Fibroblast of skin of abdomen (primary cell): ENCODE measurements around the gene HSPBAP1.
"Not testable (repeated sequence)": the region's sequence is repeated elsewhere in the genome, so short reads cannot be mapped to it uniquely, and the experiment has no call there.

Experiments
- DNase-seq: peaks from one replicate; pipeline ENCODE4 v3.0.0-alpha.2; 2013

Gene HSPBAP1

DNA sequence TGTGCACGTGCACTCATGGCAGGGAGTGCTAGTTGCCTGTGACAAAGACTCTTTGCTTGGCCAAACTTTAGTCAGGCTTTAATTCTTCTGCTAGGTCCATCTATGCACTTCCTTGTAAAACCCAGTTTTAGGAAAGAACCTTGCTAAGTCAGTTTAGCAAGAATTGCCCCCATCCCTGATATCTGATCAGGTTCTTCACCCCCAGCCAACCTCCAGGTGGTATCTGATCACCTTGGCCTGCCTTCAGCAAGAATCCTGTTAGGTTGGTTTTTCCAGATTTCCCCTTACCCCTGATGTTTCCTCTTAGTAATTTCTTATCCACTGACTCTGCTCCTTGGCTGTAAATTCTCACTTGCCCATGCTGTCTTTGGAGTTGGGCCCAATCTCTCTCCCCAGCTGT lies 8.4 kb downstream of the HSPBAP1 start:
- peak; percentile 22 for DNase-seq

DNA sequence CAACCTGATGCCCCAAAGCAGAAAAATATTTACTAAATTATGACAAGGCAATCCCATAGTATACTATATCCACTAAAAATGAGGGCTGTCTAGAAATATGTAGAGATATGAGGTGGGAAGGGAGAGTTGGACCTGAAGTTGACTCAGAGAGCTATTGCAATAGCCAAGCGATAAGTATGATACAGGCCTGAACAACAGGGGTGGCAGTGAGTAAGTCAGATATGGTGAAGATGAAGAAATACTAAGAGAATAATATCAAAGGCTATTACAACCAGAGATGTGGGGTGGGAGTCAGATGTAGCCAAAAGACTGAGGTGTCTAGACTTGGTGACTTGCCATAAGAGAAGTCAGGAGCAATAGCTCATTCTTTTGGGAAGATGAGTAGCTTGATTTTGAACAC lies 9.2 kb downstream of the HSPBAP1 start:
- DNase-seq, result peak; percentile 55

DNA sequence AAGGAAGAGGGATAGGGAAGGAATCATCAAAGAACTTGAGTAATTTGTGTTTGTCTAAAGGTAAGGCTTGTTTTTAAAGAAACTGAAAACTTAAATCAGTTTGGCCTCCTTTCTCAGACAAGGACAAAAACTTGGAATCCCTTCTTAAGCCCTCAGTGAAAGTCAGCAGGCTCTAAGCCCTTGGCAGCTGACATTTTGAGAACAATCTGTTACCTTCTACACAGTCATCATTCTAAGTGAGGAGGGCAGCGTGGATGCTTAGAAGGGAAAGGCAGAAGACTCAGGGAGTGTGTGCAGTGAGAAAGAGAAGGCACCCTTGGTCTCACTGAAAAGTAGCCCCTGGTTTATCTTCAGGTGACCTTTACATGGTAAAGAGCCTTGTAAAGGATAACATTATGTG lies 10.8 kb downstream of the HSPBAP1 start:
- DNase-seq, result no peak

DNA sequence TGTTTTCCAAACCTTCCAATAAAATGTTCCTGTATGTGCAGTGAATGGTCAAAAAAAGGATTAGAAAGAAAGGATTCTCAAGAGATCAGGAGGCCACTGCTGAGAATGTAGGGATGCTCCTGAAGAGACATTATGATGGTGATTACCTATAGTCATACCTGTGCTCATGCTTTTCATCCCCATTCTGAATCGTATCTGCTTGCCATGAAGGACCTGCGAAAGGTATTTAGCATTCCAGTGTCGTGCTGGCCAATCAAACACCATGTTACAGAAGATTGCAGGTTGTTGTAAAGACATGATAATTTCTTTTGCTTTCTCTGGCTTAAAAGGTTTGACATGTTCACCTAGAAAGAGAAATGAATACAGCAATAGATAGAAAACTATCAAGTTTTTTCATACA lies 16.1 kb downstream of the HSPBAP1 start:
- DNase-seq, result no peak

DNA sequence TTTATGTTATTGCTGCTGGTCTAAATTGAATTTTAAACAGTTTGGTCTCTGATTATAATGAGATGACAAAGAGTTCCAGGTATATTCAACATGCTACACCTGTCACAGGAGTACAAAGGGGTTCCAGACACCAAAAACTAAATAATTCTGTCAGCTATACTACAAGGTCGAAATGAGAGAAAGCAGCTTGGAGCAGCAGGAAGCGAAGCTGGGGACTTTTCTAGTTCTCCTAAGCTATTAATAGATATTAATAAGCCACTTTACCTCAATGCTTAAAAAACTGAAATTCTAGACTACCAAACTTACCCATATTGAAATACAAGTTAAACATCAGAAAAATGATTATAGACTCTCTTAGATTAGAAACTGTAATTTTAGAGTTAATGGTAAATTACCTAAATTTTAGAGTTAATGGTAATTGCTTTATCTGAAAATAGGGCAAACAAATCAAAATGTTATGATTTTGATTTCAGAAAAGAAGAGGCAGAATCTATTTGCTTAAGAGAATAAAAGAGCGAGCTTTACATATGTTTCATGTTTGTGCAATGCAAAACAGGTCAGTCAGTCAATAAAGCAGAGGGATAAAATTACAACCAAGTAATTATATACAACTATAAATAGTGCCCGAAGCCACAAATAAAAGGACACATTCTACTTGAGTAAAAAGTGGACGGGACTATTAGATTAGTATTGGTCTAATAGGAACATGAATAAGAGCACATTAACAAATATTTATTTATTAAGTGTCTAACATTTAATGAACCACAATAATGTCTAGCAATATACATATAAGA lies 16.8 kb downstream of the HSPBAP1 start:
- DNase-seq, result no peak

DNA sequence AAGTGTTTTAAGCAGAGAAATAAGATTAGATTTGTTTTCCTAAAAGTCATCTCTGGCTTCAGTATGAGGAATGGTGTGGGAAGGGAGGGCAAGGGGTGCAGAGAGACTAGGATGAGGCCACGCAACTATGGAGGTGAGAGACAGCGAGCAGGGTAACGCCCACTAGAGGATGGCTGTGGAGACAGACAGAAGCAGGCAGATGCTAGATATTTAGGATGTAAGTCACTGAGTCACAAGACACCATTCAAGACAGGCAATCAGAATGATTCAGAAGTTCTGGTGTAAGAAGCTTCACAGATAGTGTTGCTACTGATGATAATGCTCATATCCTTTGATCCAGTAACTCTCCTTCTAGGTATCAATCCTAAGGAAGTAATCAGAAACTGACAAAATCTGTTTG lies 19.1 kb downstream of the HSPBAP1 start:
- peak; percentile 22 for DNase-seq

DNA sequence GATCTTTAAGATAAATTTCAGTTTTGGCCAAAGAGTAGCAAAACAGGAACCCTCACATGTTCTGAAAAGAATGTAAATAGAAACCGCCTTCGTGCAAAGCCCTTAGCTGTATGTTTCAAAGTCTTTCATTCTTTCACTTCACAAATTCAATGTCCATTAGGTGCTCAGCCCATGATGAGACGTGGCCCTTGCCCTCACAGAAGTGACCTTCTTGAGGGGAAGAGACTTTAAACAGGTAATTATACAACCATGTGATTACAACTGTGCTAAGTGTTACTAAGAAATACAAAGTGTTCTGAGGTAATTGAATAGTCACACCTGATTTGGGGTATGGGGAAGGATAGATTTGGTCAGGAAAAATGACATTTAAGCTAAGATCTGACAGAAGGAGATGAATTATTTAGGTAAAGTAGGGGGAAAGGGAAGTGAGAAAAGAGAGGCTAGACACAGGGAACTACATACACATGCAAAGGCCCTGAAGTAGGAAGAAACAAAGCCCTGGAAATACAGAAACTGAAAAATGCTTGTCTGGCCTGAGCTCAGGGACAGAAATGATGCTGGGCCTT lies 19.6 kb downstream of the HSPBAP1 start:
- DNase-seq, result no peak

DNA sequence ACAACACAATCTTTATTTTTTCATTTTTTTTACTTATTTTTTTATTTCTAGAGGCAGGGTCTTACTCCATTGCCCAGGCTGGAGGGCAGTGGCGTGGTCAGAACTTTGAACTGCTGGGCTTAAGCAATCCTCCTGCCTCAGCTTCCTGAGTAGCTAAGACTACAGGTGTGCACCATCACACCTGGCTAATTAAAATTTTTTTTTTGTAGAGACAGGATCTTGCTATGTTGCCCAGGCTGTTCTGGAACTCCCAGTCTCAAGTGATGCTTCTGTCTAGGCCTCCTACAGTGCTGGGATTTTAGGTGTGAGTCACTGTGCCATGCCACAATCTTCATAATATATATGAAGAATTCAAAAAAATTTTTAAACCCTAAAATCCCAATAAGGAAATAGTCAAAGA lies 20.8 kb downstream of the HSPBAP1 start:
- DNase-seq, result no peak

DNA sequence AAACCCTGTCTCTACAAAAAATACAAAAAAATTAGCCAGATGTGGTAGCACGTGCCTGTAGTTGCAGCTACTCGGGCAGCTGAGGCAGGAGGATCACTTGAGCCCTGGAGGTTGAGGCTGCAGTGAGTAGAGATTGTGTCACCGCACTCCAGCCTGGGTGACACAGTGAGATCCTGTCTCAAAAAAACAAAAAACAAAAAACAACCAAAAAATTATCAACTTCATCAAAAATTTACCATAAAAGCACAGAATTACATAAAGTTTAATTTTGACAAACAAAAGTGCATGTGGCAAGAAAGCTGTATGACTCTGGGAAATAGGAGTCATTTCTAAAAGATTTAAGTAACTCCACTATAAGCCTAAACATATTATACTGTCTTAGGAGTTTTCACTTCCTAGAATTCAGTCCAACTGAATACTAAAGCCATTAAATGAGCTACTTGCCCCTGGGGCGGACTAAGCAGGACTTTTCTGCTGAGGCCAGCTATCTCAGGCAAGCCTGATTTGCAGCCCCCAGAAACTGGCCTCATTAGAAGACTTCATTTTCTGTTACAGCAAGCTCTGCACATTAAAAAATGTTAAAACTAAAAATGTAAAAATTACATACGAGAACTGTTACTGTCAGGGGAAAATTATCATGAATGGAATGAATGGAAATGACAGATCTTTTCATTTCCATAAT lies 23.0 kb downstream of the HSPBAP1 start:
- DNase-seq, result no peak

DNA sequence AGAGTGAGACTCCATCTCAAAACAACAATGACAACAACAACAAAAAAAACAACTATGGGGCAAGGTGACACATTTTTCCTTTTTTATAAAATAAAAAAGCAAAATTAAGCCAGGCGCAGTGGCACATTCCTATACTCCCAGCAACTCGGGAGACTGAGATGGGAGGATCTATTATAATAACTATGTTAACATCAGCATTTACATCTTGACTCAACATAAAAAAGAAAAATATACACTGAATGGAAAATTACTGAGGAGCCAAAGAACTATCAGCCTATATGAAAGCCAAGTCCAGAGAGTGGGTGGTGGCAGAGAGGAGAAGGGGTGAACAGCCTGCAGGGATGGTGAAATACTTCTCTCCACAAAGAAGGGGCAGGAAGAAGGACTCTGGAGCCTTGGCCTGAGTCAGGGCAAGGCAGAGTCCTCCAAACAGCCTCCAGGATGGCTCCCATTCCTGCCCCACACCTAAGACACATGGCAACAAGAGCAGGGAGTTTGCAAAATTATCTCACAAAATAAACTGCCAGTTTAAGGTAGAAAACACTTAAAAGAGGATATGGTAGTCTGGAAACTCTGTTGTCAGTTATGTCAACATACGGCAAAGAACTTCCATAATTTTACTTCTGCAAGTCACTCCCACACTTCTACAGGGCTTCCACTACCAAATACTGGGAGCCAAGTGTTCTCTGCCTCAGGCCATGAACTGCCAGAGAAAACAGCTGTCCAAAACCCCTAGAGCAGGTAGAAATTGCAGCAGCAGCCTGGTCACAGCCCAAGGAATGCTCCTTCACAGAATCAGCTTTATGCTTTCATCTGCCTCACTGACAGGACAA lies 25.9 kb downstream of the HSPBAP1 start:
- no peak for DNase-seq

DNA sequence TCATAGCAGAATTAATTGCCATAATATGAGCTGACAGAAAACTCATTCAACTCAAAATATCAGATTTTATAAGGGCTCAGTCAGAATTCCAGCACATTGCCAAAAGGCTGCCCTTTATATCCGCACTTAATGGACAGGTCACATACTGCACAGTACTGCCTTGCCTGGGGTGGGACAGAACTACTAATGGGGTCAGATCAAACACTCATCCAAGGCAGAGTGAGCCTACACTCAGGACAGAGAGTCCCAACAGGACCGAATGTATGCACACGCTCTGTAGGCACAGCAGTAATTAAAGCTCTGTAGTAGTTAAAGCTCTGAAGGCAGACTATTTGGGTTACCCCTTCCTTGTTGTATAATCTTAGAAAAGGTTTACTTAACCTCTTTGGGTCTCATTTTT lies 27.2 kb downstream of the HSPBAP1 start:
- DNase-seq, result no peak

DNA sequence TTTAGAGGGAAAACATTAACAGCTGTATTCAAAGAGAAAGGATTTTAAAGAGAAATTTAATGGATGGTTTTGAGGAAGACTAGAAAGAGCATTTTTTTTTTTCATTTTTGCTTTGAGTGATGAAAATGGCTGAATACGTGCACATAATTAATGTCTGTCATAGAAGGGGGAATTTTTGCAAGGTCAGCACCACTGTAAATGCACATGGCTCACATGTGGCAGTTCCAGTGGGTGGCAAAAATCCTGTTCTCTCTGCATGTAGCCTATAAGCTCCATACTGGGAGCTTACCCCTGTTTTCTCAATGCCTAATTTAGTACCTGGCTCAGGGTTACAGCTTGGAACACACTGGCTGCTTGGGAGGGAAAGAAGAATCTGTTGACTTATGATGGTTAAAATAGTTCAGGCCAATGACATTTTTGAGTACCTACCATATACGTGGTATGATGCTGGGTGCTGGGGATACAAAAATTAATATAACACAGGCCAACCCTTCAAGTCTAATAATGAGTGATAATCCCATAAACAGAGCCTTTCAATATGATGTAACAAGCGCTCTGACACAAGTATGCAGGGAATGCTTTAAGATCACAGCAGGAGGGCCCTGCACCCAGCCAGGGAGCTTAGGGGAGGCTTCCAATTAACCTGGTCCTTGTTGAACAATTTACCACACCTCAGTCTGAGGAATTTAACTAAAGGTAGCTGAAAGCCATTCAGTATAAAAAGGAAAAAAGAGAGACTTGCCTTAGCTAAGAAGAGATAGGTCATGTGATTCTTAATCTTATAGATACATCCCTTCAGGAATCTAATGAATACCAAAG lies 33.0 kb downstream of the HSPBAP1 start:
- DNase-seq, result peak; percentile 71

DNA sequence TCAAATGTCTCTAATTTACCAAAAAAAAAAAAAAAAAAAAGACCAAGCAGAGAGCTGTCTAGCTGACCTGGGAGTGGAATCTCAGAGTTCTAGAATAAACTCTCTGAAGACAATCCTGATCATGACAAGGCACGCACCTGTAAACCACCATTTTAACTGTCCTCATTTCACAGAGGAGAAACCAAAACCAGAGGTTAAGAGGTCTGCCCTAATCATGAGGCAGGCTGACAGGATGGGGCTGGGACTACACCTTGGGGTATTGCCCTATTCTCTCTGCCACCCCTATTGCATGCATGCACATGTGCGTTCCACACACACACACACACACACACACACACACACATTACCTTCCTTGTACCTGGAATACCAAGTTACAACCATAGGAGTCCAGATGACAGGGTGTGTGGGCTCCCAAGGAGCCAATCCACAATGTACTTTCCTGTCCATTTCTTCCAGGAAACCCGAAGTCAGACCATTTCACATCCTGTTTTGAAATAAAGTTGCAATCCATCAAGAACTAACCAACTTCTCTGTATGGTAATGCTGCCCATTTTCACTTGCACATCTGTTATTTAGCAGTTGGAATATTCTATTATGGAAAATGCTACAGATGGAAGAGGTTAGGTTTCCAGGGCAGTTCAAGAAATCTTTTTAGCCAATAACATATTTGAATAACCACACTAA lies 34.6 kb downstream of the HSPBAP1 start:
- DNase-seq, result peak; percentile 58

DNA sequence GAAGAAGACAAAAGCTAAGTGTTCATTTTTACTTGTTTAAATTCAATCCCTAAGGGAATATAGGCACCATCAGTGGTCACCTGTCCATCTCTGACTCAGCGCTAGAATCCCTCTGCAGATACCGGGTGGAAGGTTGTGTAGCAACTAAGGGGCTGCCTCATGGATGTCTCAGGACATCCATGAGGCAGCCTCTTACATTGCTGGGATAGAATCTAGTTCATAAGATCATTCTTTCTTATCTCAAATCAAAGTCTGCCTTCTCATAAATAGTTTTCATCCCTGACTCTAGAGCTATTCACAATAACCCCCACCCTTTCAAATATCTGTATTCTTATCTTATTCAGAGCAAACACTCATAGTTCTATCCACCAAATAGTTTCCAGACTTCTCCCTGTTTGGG lies 38.1 kb downstream of the HSPBAP1 start:
- no peak for DNase-seq

DNA sequence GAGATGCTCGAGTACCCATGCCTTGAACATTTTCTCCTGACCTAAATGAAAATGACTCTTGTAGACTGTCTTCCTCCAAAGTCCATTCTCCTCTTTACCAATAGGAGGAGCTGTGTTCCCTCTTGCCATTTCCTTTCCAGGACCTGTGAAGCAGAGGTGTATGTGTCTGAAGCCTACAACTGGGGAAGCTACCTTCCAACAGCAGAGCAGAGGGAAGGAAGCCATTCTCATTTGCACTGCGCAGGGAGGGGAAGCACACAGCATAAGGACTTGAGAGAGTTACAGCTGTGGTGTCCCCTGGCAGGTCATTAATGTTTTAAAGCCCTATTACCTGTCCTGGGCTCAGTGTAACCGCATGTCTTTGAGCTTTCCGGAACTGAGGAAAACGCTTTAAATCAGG lies 38.7 kb downstream of the HSPBAP1 start:
- DNase-seq, result peak; percentile 32

DNA sequence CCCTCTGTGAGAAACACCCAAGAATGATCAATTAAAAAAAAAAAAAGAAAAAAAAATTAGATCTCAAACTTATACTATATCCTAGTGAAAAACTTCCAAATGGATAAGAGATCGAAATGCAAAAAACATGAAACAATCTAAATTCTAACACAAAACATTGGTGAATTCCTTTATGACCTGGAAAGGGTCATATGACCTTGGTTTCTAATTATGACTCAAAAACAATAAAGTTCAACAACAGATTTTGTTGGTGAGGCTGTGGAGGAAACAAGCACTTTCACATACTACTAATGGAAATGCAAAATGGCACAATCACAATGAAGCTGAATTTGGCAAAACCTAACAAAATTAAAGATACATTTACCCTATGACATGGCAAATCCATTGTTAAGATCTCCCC lies 45.3 kb downstream of the HSPBAP1 start:
- DNase-seq, result no peak

DNA sequence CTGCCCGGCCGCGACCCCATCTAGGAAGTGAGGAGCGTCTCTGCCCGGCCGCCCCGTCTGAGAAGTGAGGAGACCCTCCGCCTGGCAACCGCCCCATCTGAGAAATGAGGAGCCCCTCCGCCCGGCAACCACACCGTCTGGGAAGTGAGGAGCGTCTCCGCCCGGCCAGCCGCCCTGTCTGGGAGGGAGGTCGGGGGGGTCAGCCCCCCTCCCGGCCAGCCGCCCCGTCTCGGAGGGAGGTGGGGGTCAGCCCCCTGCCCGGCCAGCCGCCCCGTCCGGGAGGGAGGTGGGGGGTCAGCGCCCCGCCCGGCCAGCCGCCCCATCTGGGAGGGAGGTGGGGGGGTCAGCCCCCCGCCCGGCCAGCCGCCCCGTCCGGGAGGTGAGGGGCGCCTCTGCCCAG lies 46.3 kb downstream of the HSPBAP1 start:
- DNase-seq, result not testable (repeated sequence)

DNA sequence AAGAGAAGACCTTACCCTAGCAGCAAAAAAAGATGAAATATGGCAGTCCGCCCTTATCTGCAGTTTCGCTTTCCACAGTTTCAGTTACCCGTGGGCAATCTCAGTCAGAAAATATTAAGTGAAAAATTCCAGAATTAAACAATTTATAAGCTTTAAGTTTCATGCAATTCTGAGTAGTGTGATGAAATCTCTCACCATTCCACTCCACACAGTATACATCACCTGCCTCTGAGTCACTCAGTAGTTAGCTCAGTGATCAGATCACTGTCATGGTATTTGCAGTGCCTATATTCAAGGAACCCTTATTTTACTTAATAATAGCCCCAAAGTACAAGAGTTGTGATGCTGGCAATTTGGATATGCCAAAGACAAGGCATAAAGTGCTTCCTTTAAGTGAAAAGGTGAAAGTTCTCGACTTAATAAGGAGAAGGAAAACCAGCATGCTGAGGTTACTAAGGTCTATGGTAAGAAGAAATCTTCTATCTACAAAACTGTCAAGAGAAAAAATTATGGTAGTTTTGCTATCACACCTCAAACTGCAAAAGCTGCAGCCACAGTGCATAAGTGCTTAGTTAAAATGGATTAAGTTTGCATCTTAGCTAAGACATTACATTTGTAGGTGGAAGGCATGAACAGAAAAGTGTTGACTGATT lies 48.1 kb downstream of the HSPBAP1 start:
- peak; percentile 69 for DNase-seq

DNA sequence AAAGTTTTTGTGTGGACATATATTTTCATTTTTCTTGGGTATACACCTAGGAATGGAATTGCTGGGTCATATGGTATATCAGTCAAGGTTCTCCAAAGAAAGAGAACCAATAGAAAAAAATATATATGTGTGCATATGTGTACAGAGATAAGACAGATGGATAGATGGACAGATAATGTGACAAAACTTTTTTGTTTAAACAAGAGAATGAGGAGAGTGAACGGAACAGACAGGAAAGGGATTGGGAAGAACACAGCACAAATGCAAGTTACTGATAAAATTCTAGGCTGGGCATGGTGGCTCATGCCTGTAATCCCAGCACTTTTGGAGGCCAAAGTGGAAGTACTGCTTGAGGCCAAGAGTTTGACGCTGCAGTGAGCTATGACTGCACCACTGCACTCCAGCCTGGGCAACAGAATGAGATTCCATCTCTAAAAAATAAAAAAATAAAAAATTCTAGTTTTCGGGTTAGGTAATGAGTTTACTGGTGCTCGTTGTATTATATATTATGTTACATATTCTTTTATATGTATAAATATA lies 50.0 kb downstream of the HSPBAP1 start:
- DNase-seq, result no peak

DNA sequence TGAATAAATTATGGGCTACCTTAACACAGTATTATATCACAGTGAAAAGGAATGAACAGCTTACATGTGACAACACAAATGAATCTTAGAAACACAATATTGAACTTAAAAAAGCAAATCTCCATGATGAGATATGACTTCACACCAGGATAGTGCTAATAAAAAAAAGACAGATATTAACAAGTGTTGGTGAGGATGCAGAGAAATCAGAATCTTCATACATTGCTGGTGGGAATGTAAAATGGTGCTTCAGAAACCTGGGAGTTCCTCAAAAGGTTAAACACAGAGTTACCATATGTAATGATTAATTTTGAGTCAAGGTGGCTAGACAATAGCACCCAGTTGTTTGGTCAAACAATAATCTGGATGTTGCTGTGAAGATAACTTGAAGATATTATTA lies 51.4 kb downstream of the HSPBAP1 start:
- DNase-seq, result no peak

DNA sequence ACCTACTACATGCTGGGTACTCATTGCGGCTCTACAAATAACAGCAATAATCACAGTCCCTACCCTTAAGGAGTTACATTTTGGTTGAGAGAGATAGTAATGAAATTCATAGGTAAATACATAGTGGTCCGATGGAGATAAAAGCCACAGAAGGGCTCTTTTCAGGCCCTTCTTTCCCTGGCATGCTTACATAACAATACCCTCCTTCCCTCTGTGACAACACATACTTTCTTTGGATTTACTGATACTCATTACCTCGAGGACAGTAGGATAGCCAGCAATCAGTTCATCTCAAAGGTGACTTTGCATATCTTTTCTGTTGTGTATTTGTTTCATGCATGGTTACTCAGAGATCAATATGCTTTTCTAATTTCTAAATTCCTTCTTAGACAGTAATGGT lies 54.5 kb downstream of the HSPBAP1 start:
- DNase-seq, result no peak
